H9 (cell line): ENCODE data around the gene DLX5. TPM values are rescaled to one million over a fixed set of nuclear protein-coding genes. Genes with fewer than 3 reads are reported as not detected.
A peak's percentile ranks its signal among the peaks of the same experiment; 100 is the strongest.

Source experiments
- DNase-seq: peaks from one replicate; pipeline ENCODE4 v3.0.0-alpha.2; 2017
- H2AFZ ChIP-seq: one replicate; pipeline ENCODE4 v1.6.1; 2013; ENCODE audit warnings: mild to moderate bottlenecking, low read length, control low read depth, moderate library complexity
- H2AK5ac ChIP-seq: 2 replicates; pipeline ENCODE4 v1.6.1; 2013; ENCODE audit warnings: low read length, control low read depth, mixed read lengths; ENCODE audit not compliant: insufficient read length
- H2BK120ac ChIP-seq: one replicate; pipeline ENCODE4 v1.6.1; 2013; ENCODE audit warnings: low read depth, mild to moderate bottlenecking, low read length, control low read depth, inconsistent platforms; ENCODE audit not compliant: poor library complexity, severe bottlenecking
- H2BK12ac ChIP-seq: 2 replicates; pipeline ENCODE4 v1.6.1; 2013; ENCODE audit warnings: low read length, control low read depth, mixed read lengths, low read depth; ENCODE audit not compliant: insufficient read length
- H2BK15ac ChIP-seq: 2 replicates; pipeline ENCODE4 v1.6.1; 2013; ENCODE audit warnings: low read depth, low read length, control low read depth
- H2BK20ac ChIP-seq: one replicate; pipeline ENCODE4 v1.6.1; 2013; ENCODE audit warnings: low read depth, mild to moderate bottlenecking, low read length, control low read depth, inconsistent platforms; ENCODE audit not compliant: poor library complexity, severe bottlenecking
- H2BK5ac ChIP-seq: 2 replicates; pipeline ENCODE4 v1.6.1; 2013; ENCODE audit warnings: low read length, control low read depth, mixed read lengths; ENCODE audit not compliant: insufficient read length
- H3K14ac ChIP-seq: 2 replicates; pipeline ENCODE4 v1.6.1; 2013; ENCODE audit warnings: low read length, control low read depth; ENCODE audit not compliant: insufficient read depth
- H3K18ac ChIP-seq: 2 replicates; pipeline ENCODE4 v1.6.1; 2013; ENCODE audit warnings: low read depth, mild to moderate bottlenecking, mixed read lengths, low read length, control low read depth; ENCODE audit not compliant: insufficient read length
- H3K23ac ChIP-seq: 2 replicates; pipeline ENCODE4 v1.6.1; 2013; ENCODE audit warnings: low read length, control low read depth, mixed read lengths, low read depth; ENCODE audit not compliant: insufficient read length
- H3K23me2 ChIP-seq: 2 replicates; pipeline ENCODE4 v1.6.1; 2013; ENCODE audit warnings: low read depth, mild to moderate bottlenecking, mixed read lengths, low read length, control low read depth; ENCODE audit not compliant: insufficient read length, poor library complexity, severe bottlenecking
- H3K27ac ChIP-seq: 2 replicates; pipeline ENCODE4 v1.5.1; 2013; ENCODE audit warnings: low read length, control low read depth, mixed read lengths, low read depth; ENCODE audit not compliant: insufficient read length
- H3K27me3 ChIP-seq: 2 replicates; pipeline ENCODE4 v1.6.1; 2013; ENCODE audit warnings: low read length, control low read depth, inconsistent platforms; ENCODE audit not compliant: insufficient read depth
- H3K4ac ChIP-seq: 2 replicates; pipeline ENCODE4 v1.6.1; 2013; ENCODE audit warnings: low read depth, mild to moderate bottlenecking, control low read depth, inconsistent platforms, low read length, moderate library complexity
- H3K4me1 ChIP-seq: 2 replicates; pipeline ENCODE4 v1.6.1; 2013; ENCODE audit warnings: low read length, control low read depth, inconsistent platforms; ENCODE audit not compliant: insufficient read depth
- H3K4me2 ChIP-seq: 2 replicates; pipeline ENCODE4 v1.6.1; 2013; ENCODE audit warnings: low read length, control low read depth, mixed read lengths; ENCODE audit not compliant: insufficient read length, insufficient read depth
- H3K56ac ChIP-seq: 2 replicates; pipeline ENCODE4 v1.6.1; 2013; ENCODE audit warnings: low read depth, mild to moderate bottlenecking, mixed read lengths, low read length, control low read depth; ENCODE audit not compliant: insufficient read length
- H3K79me1 ChIP-seq: 2 replicates; pipeline ENCODE4 v1.6.1; 2013; ENCODE audit warnings: low read depth, mild to moderate bottlenecking, moderate library complexity, low read length, control low read depth, inconsistent platforms; ENCODE audit not compliant: insufficient read depth, poor library complexity, severe bottlenecking
- H3K79me2 ChIP-seq: 2 replicates; pipeline ENCODE4 v1.6.1; 2013; ENCODE audit warnings: low read length, control low read depth, inconsistent platforms; ENCODE audit not compliant: insufficient read depth
- H3K9ac ChIP-seq: 2 replicates; pipeline ENCODE4 v1.6.1; 2013; ENCODE audit warnings: low read length, control low read depth, mixed read lengths; ENCODE audit not compliant: insufficient read length; ENCODE audit errors: extremely low read depth
- H3K9me3 ChIP-seq: one replicate; pipeline ENCODE4 v1.6.1; 2013; ENCODE audit warnings: low read depth, low read length, inconsistent platforms; ENCODE audit not compliant: control insufficient read depth
- H3T11ph ChIP-seq: one replicate; pipeline ENCODE4 v1.6.1; 2013; ENCODE audit warnings: mild to moderate bottlenecking, low read length, control low read depth, inconsistent platforms
- H4K20me1 ChIP-seq: one replicate; pipeline ENCODE4 v1.6.1; 2013; ENCODE audit not compliant: control insufficient read depth, insufficient read length, insufficient read depth
- H4K5ac ChIP-seq: 2 replicates; pipeline ENCODE4 v1.6.1; 2013; ENCODE audit warnings: low read depth, mild to moderate bottlenecking, mixed read lengths, low read length, control low read depth; ENCODE audit not compliant: insufficient read length
- H4K8ac ChIP-seq: replicated peaks from 2 replicates; pipeline ENCODE4 v1.6.1; 2013; ENCODE audit warnings: low read length, control low read depth, mixed read lengths, low read depth; ENCODE audit not compliant: insufficient read length
- H4K91ac ChIP-seq: 2 replicates; pipeline ENCODE4 v1.6.1; 2013; ENCODE audit warnings: low read depth, mild to moderate bottlenecking, moderate library complexity, mixed read lengths, low read length, control low read depth; ENCODE audit not compliant: insufficient read length
- H3K27ac Mint-ChIP-seq, 3 experiments: 2 replicates in 2 of 3; 3 replicates in 1 of 3; pipeline ENCODE4 v1.8.0; 2020 to 2021; ENCODE audit warnings: mixed read lengths in 3 of 3, mild to moderate bottlenecking in 1 of 3, moderate library complexity in 1 of 3
- H3K27me3 Mint-ChIP-seq: 2 replicates; pipeline ENCODE4 v1.8.0; 2021; ENCODE audit warnings: low read depth, mild to moderate bottlenecking, moderate library complexity, mixed read lengths
- H3K36me3 Mint-ChIP-seq, 3 experiments: 2 replicates in 2 of 3; 3 replicates in 1 of 3; pipeline ENCODE4 v1.8.0; 2020 to 2021; ENCODE audit warnings: low read depth in 3 of 3, mixed read lengths in 3 of 3; ENCODE audit not compliant: insufficient read depth in 1 of 3
- H3K4me1 Mint-ChIP-seq, 2 experiments: 2 replicates each; pipeline ENCODE4 v1.8.0; 2020; ENCODE audit warnings: mixed read lengths in 2 of 2
- H3K4me3 Mint-ChIP-seq, 2 experiments: 2 replicates in 1 of 2; 3 replicates in 1 of 2; pipeline ENCODE4 v1.8.0; 2020 to 2021; ENCODE audit warnings: mild to moderate bottlenecking in 2 of 2, mixed read lengths in 2 of 2, moderate library complexity in 1 of 2
- H3K9me3 Mint-ChIP-seq, 2 experiments: 2 replicates in 1 of 2; 3 replicates in 1 of 2; pipeline ENCODE4 v1.8.0; 2020; ENCODE audit warnings: mild to moderate bottlenecking in 2 of 2, mixed read lengths in 2 of 2, moderate library complexity in 1 of 2
- WGBS: extraction: QIAGEN DNeasy Blood & Tissue Kit; methylation state at CpG from one replicate; pipeline ENCODE4 v1.1.7; 2013; ENCODE audit warnings: missing lambda C conversion rate, low lambda C conversion rate, mixed read lengths; ENCODE audit not compliant: insufficient read length; ENCODE audit errors: extremely low coverage; 5-methylcytosine and 5-hydroxymethylcytosine counted together
- total RNA-seq: library from RNA; stranded (reverse); gene quantifications from 2 replicates; pipeline ENCODE4 v1.2.1, GENCODE V29; 2021
- TF ChIP-seq, protein P1 (sequence below): fragments of 200-600 bp; sonication (generic); conservative IDR thresholded peaks from 3 replicates; pipeline ENCODE4 v1.8.0; 2021; ENCODE audit warnings: antibody characterized with exemption, mild to moderate bottlenecking

DLX5 gene
- total RNA-seq, 1 experiment from 2014 or later: 0.22 TPM

DNA sequence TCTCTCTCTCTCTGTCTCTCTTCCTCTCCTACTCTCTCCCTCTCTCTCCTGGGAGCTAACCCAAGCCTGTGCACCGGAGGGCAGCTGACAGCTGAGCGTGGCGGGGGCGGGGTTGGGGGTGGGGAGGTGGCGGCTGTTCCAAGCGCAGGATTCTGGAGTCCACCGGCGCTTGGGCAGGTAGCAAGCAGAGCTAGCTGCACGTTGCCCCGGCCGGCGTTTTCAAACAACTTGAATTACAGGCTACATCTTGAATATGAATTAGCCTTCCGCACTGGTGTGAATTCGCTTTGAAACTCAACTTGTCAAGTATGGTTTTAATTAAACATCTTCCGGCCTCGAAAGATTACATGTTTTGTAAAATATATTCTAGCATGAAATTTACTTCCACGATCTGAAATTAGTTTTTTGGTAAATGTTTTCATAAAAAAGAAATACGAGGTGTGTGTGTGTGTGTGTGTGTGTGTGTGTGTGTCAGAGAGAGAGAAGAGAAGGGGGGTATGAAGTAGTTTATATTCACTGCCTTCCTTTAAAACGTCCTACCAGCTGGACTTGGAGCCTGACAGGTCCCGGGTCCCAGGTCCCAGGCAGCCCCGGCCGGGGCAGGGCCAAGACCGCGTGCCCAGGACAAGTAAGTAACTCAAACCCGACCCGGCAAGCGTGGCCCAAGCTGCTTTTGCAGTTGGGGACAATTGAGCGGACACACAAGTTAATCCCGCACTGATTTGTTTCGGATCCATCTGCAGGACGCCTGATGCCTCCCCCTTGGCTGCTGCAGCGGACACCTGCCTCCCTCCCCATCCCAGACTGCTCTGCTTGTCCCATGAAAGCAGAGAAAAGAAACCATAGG, 28.3 kb downstream of the DLX5 start:
- peaks cover 0 to 22% of the 10 kb centered on the region in 2 experiments; a peak in 4 of 5 replicates for H3K9me3 Mint-ChIP-seq
- no peak overlapping the region for H3K9ac ChIP-seq
- H3K79me1 ChIP-seq: no peaks in the 10 kb centered on the region
- H3K9me3 ChIP-seq: no peaks in the 10 kb centered on the region
- H3K4me2 ChIP-seq: no peak overlapping the region
- no peak overlapping the region for H3K18ac ChIP-seq
- no peak overlapping the region for H3K14ac ChIP-seq
- no peaks in the 10 kb centered on the region for H3K79me2 ChIP-seq
- H2AFZ ChIP-seq: no peak overlapping the region
- H2AK5ac ChIP-seq: no peak overlapping the region
- H4K20me1 ChIP-seq: no peaks in the 10 kb centered on the region
- no peak overlapping the region; a peak in 1 of 7 replicates for H3K27ac Mint-ChIP-seq
- H3K4ac ChIP-seq: no peak overlapping the region
- H2BK15ac ChIP-seq: no peak overlapping the region
- no peak overlapping the region for H4K91ac ChIP-seq
- H3K27ac ChIP-seq: no peak overlapping the region
- H3K4me3 Mint-ChIP-seq: peak overlapping the region in 1 of 2 experiments; percentile 56; a peak in 3 of 5 replicates
- peaks cover 88% of the 10 kb centered on the region for H3K27me3 ChIP-seq
- peaks cover 44 to 78% of the 10 kb centered on the region in 2 experiments for H3K4me1 Mint-ChIP-seq
- H3K27me3 Mint-ChIP-seq: peaks cover 100% of the 10 kb centered on the region
- H2BK20ac ChIP-seq: no peak overlapping the region
- no peak overlapping the region for H4K5ac ChIP-seq
- TF ChIP-seq, protein P1, sequence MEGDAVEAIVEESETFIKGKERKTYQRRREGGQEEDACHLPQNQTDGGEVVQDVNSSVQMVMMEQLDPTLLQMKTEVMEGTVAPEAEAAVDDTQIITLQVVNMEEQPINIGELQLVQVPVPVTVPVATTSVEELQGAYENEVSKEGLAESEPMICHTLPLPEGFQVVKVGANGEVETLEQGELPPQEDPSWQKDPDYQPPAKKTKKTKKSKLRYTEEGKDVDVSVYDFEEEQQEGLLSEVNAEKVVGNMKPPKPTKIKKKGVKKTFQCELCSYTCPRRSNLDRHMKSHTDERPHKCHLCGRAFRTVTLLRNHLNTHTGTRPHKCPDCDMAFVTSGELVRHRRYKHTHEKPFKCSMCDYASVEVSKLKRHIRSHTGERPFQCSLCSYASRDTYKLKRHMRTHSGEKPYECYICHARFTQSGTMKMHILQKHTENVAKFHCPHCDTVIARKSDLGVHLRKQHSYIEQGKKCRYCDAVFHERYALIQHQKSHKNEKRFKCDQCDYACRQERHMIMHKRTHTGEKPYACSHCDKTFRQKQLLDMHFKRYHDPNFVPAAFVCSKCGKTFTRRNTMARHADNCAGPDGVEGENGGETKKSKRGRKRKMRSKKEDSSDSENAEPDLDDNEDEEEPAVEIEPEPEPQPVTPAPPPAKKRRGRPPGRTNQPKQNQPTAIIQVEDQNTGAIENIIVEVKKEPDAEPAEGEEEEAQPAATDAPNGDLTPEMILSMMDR: no peak
- no CpG with 5 or more reads among the region's 32 CpGs for WGBS
- H3K23ac ChIP-seq: no peak overlapping the region
- no peak overlapping the region for H2BK12ac ChIP-seq
- H2BK120ac ChIP-seq: no peak overlapping the region
- H3K56ac ChIP-seq: no peak overlapping the region
- H2BK5ac ChIP-seq: no peak overlapping the region
- DNase-seq: peak; percentile 73
- H3K36me3 Mint-ChIP-seq: no peaks in the 10 kb centered on the region
- no peak overlapping the region for H3T11ph ChIP-seq
- H3K4me1 ChIP-seq: no peaks in the 10 kb centered on the region; the same call in 1 of the 2 replicates
- peaks cover 9% of the 10 kb centered on the region for H3K23me2 ChIP-seq
- no peak overlapping the region for H4K8ac ChIP-seq
